ENCODE data around the gene RANBP3. TPM values are rescaled to one million over a fixed set of nuclear protein-coding genes. Genes with fewer than 3 reads are reported as not detected.
A peak's percentile ranks its signal among the peaks of the same experiment; 100 is the strongest.

The RANBP3 gene
- total RNA-seq, 6 donors from 2014 or later = 64.4 to 116 (median 68.5) TPM

DNA sequence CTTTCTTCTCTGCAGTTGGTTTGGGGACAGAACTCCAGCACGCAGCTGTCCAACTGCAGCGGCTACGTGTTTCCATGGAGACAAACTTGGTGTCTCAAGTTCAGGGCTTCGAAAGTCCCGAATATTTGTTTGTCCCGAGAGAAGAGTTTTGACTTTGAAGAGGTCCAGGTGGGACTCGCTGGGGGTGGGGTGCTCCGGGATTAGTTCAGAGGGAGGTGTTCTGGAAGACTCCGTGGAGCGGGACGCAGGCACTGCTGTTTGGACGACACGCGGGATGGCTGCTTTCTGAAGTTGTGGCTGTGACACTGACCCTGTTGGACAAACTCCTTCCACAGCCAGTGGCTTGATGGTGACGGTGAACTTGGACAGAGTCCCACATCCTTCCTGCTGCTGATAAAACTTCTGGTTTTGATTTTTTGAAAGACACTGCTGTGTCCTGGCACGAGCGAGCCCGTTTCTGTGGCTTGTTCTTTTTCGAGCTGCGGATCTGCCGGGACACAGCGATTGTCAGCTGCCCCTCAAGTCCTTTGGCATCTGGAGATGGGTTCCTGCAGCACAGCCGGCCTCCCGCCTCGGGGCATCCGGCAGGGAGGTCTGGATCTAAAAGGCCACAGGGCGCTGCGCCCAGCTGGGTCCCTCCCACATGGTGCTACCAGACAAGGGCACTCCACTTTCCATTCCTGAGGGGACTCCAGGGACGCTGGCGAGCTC, 15.9 kb upstream of the RANBP3 start:
- H3K27me3 ChIP-seq = no peaks in the 10 kb centered on the region
- TF ChIP-seq, protein P1, sequence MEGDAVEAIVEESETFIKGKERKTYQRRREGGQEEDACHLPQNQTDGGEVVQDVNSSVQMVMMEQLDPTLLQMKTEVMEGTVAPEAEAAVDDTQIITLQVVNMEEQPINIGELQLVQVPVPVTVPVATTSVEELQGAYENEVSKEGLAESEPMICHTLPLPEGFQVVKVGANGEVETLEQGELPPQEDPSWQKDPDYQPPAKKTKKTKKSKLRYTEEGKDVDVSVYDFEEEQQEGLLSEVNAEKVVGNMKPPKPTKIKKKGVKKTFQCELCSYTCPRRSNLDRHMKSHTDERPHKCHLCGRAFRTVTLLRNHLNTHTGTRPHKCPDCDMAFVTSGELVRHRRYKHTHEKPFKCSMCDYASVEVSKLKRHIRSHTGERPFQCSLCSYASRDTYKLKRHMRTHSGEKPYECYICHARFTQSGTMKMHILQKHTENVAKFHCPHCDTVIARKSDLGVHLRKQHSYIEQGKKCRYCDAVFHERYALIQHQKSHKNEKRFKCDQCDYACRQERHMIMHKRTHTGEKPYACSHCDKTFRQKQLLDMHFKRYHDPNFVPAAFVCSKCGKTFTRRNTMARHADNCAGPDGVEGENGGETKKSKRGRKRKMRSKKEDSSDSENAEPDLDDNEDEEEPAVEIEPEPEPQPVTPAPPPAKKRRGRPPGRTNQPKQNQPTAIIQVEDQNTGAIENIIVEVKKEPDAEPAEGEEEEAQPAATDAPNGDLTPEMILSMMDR (IDR thresholded peaks at IDR 0.05) = no peak
- TF ChIP-seq POLR2AphosphoS5 (IDR thresholded peaks at IDR 0.05) (no peak), EP300 (IDR thresholded peaks at IDR 0.05) (no peak), POLR2A (IDR thresholded peaks at IDR 0.05) (no peak)
- peak in 1 of 2 donors; percentile 88 for DNase-seq
- WGBS, 2 donors = 40 to 41% methylated on average over 19 to 30 of the region's 30 CpGs
- H3K9me3 ChIP-seq = no peaks in the 10 kb centered on the region
- ATAC-seq (ENCODE audit: low FRiP score in 2 of 2) = no peak
- peaks cover 0 to 32% (median 26%) of the 10 kb centered on the region in 4 donors for H3K36me3 ChIP-seq
- peaks cover 13 to 20% (median 16%) of the 10 kb centered on the region in 4 donors for H3K4me1 ChIP-seq
- H3K4me3 ChIP-seq = peak overlapping the region in 2 of 4 donors; percentile 24 to 25
- peak overlapping the region in 3 of 4 donors; percentile 11 to 76 (median 35) for H3K27ac ChIP-seq

DNA sequence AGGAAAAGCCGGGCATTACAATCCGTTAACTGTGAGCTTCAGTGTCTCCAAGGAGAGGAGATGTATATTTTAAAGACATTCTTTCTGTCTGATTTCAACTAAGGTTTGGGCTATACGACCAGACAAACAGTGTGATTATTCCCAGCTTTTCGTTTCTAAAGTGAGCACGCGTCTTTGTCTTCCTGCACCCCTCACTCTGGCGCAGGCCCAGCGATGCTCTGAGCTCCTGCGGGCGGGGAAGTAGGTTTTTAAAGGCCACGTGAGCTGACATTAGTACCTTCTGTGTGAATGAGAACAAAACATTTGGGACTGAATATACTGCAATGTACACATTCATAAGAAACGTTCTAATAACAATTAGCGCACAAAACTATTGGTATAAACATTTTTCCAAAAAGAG, 15.3 kb upstream of the RANBP3 start:
- DNase-seq (no peak), ATAC-seq (ENCODE audit: low FRiP score in 2 of 2) (no peak)
- H3K27me3 ChIP-seq = no peaks in the 10 kb centered on the region
- H3K4me3 ChIP-seq = no peak overlapping the region
- no peaks in the 10 kb centered on the region for H3K9me3 ChIP-seq
- whole genome bisulfite sequencing, 2 donors = 57 to 62% methylated on average over 13 of the region's 13 CpGs
- peaks cover 13 to 20% (median 16%) of the 10 kb centered on the region in 4 donors for H3K4me1 ChIP-seq
- TF ChIP-seq EP300 (IDR thresholded peaks at IDR 0.05) (no peak), POLR2AphosphoS5 (IDR thresholded peaks at IDR 0.05) (no peak), POLR2A (IDR thresholded peaks at IDR 0.05) (no peak)
- TF ChIP-seq, protein P1 (IDR thresholded peaks at IDR 0.05) = no peak
- peak overlapping the region in 1 of 4 donors; percentile 10 for H3K27ac ChIP-seq
- H3K36me3 ChIP-seq = peaks cover 0 to 32% (median 24%) of the 10 kb centered on the region in 4 donors

DNA sequence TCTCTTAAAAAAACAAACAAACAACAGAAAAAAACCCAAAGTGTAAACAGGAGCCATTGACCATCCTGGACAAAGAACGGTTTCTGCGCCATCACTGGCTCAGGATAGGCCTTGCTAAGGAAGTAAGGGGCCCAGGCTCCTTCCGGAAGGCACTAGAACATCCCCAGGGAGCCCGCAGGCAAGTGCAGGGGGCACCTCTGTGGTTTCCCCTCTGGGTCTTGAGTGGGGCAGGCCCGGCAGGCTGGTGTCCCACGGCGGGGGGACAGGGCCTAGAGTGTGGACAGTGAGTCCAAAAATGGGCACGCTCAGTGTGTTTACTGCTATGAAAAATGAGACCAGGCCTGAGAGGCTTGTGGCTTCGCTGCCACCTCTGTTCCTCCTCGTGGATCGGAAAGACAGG, 14.8 kb upstream of the RANBP3 start:
- TF ChIP-seq EP300 (IDR thresholded peaks at IDR 0.05) (no peak), POLR2A (IDR thresholded peaks at IDR 0.05) (no peak), POLR2AphosphoS5 (IDR thresholded peaks at IDR 0.05) (no peak)
- TF ChIP-seq, protein P1 (IDR thresholded peaks at IDR 0.05) = no peak
- Histone ChIP-seq H3K36me3 (peaks cover 0 to 30% (median 22%) of the 10 kb centered on the region in 4 donors), H3K4me1 (peaks cover 13 to 21% (median 18%) of the 10 kb centered on the region in 4 donors), H3K4me3 (no peak overlapping the region), H3K27ac (peak overlapping the region in 1 of 4 donors; percentile 10), H3K27me3 (no peaks in the 10 kb centered on the region), H3K9me3 (no peaks in the 10 kb centered on the region)
- ATAC-seq (ENCODE audit: low FRiP score in 2 of 2) (no peak), DNase-seq (no peak)
- 87 to 90% methylated on average over 11 of the region's 11 CpGs for WGBS, 2 donors

DNA sequence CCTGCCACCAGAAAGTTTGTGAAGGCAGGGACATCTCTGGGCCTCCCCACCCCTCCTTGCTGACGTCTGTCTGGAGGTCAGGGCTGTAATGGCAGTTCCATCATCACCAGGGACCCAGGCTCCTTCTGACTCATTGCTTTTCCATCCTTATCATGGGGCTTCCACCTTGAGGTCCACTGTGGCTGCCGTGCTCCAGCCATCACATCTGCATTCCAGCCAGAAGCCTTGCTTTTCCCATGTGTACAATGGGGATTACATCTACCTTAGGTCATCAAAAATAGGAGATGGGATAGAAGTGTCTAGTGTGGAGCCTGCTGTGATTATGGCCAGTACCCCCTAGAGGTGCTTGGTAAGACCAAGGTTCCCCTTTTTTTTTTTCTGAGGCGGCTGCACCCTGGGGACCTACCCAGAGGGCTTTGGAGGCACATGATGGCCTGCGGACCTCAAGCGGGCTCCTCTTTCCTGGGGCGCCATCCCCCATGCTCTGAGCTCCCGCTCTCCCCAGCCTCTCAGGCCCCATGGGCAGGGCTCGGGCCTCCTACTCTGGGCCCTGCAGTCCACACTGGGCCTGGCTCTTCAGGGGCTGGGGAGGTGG, 13.4 kb upstream of the RANBP3 start:
- no peak overlapping the region for H3K4me3 ChIP-seq
- 95 to 98% methylated on average over 6 to 8 of the region's 8 CpGs for WGBS, 2 donors
- no peaks in the 10 kb centered on the region for H3K9me3 ChIP-seq
- ATAC-seq (ENCODE audit: low FRiP score in 2 of 2) = no peak
- no peak for DNase-seq
- TF ChIP-seq POLR2A (IDR thresholded peaks at IDR 0.05) (no peak), EP300 (IDR thresholded peaks at IDR 0.05) (no peak), POLR2AphosphoS5 (IDR thresholded peaks at IDR 0.05) (no peak)
- TF ChIP-seq, protein P1 (IDR thresholded peaks at IDR 0.05) = no peak
- no peaks in the 10 kb centered on the region for H3K27me3 ChIP-seq
- peaks cover 0 to 16% (median 10%) of the 10 kb centered on the region in 4 donors for H3K36me3 ChIP-seq
- no peak overlapping the region for H3K27ac ChIP-seq
- peaks cover 20 to 30% (median 26%) of the 10 kb centered on the region in 4 donors for H3K4me1 ChIP-seq

Data from upper lobe of left lung (tissue), 6 donors.